HepG2 (cell line): ENCODE results near the gene MIA. TPM values are rescaled to one million over a fixed set of nuclear protein-coding genes. Genes with fewer than 3 reads are reported as not detected.
A peak's percentile ranks its signal among the peaks of the same experiment; 100 is the strongest.

ENCODE experiments used
- BATF2 ChIP-seq: sonication (generic); formaldehyde crosslinking; IDR thresholded peaks from 2 replicates; pipeline ENCODE4 v1.8.0; 2022; ENCODE audit warnings: mild to moderate bottlenecking, missing genetic modification reagents, moderate library complexity
- CC2D1A ChIP-seq: sonication (generic); formaldehyde crosslinking; IDR thresholded peaks from 2 replicates; pipeline ENCODE4 v1.8.1; 2023; ENCODE audit warnings: mild to moderate bottlenecking, missing genetic modification reagents
- CCDC6 ChIP-seq: sonication (generic); formaldehyde crosslinking; IDR thresholded peaks from 2 replicates; pipeline ENCODE4 v1.8.1; 2022; ENCODE audit warnings: mild to moderate bottlenecking, missing genetic modification reagents, moderate library complexity
- CREB3 ChIP-seq: sonication (generic); formaldehyde crosslinking; IDR thresholded peaks from 2 replicates; pipeline ENCODE4 v1.5.0; 2020; ENCODE audit warnings: missing genetic modification reagents
- CSRNP2 ChIP-seq: sonication (generic); formaldehyde crosslinking; conservative IDR thresholded peaks from 2 replicates; pipeline ENCODE4 v1.8.0; 2022; ENCODE audit warnings: low read depth, missing genetic modification reagents
- HDAC2 ChIP-seq: sonication (generic); formaldehyde crosslinking; IDR thresholded peaks from 2 replicates; pipeline ENCODE4 v1.4.0; 2020; ENCODE audit warnings: missing genetic modification reagents
- HOXA7 ChIP-seq: sonication (generic); formaldehyde crosslinking; IDR thresholded peaks from 2 replicates; pipeline ENCODE4 v1.8.1; 2022; ENCODE audit warnings: mild to moderate bottlenecking, missing genetic modification reagents, moderate library complexity
- MAF1 ChIP-seq: sonication (generic); formaldehyde crosslinking; IDR thresholded peaks from 2 replicates; pipeline ENCODE4 v1.5.0; 2020; ENCODE audit warnings: missing genetic modification reagents, borderline replicate concordance
- MLLT10 ChIP-seq: sonication (generic); formaldehyde crosslinking; IDR thresholded peaks from 2 replicates; pipeline ENCODE4 v1.4.0; 2020; ENCODE audit warnings: missing genetic modification reagents
- POLR2A ChIP-seq, 2 experiments: IDR thresholded peaks; 2 replicates each; pipeline ENCODE4 v1.6.1; 2011; ENCODE audit warnings: low read depth in 2 of 2, low read length in 2 of 2, mild to moderate bottlenecking in 1 of 2, moderate library complexity in 1 of 2; ENCODE audit not compliant: insufficient read depth in 1 of 2
- REPIN1 ChIP-seq: sonication (generic); formaldehyde crosslinking; IDR thresholded peaks from 2 replicates; pipeline ENCODE4 v1.8.0; 2022; ENCODE audit warnings: missing genetic modification reagents, low read depth, mild to moderate bottlenecking, borderline replicate concordance
- RFX1 ChIP-seq: fragments of 450-650 bp; IDR thresholded peaks from 2 replicates; pipeline ENCODE4 v1.6.1; 2017
- SIN3A ChIP-seq: IDR thresholded peaks from 2 replicates; pipeline ENCODE4 v1.6.1; 2011; ENCODE audit warnings: low read depth, mild to moderate bottlenecking, control low read depth, low read length, borderline replicate concordance
- TAF15 ChIP-seq: fragments of 200-400 bp; formaldehyde crosslinking; IDR thresholded peaks from one replicate; pipeline ENCODE4 v1.6.1; 2018; ENCODE audit warnings: mild to moderate bottlenecking, low read depth, low read length; ENCODE audit not compliant: poor library complexity, severe bottlenecking
- ZNF383 ChIP-seq: sonication (generic); formaldehyde crosslinking; IDR thresholded peaks from 2 replicates; pipeline ENCODE4 v1.4.0; 2020; ENCODE audit warnings: missing genetic modification reagents, mild to moderate bottlenecking, borderline replicate concordance
- ZNF460 ChIP-seq: sonication (generic); formaldehyde crosslinking; IDR thresholded peaks from 2 replicates; pipeline ENCODE4 v1.5.1; 2020; ENCODE audit warnings: missing genetic modification reagents, mild to moderate bottlenecking, borderline replicate concordance
- ZNF710 ChIP-seq: sonication (generic); formaldehyde crosslinking; IDR thresholded peaks from 2 replicates; pipeline ENCODE4 v1.5.0; 2020; ENCODE audit warnings: mild to moderate bottlenecking, missing genetic modification reagents, borderline replicate concordance
- polyA plus RNA-seq, 8 experiments: library from polyadenylated mRNA; depleted of rRNA in 3 of 8; stranded (reverse) in 7 of 8; unstranded in 1 of 8; fragments of >200 nt; fragmentation: Illumina TruSeq in 4 of 8; extraction: Trizol in 4 of 8; gene quantifications; 2 replicates each; pipeline versions ENCODE4 v1.2.1 to v1.2.3, GENCODE V29; 2011 to 2016; ENCODE audit warnings: low read depth in 4 of 8, missing spikeins in 1 of 8, mixed read lengths in 1 of 8; ENCODE audit not compliant: insufficient read depth in 1 of 8
- total RNA-seq, 5 experiments: library from RNA; depleted of rRNA; stranded (reverse); fragments of >200 nt; fragmentation: Illumina TruSeq; extraction: Trizol; gene quantifications; 2 replicates each; pipeline ENCODE4 v1.2.3, GENCODE V29; 2016; ENCODE audit warnings: low read depth in 1 of 5
- TF ChIP-seq, protein P1 (sequence below): IDR thresholded peaks from 2 replicates; pipeline ENCODE4 v1.6.1; 2016; ENCODE audit warnings: low read depth, borderline replicate concordance
- TF ChIP-seq, protein P2 (sequence below): sonication (generic); formaldehyde crosslinking; IDR thresholded peaks from 2 replicates; pipeline ENCODE4 v1.9.0; 2021; ENCODE audit warnings: missing genetic modification reagents, borderline replicate concordance

The MIA gene
- total and polyA plus RNA-seq, 2 of the 13 experiments (the other 11 are each of a cell fraction or from before 2014, with no cell fraction given), result 0.61 TPM; not detected in 1

GRCh38 chr19:40797963-40798682 is 22.8 kb downstream of the MIA start (continued):
- TF ChIP-seq, protein P1, sequence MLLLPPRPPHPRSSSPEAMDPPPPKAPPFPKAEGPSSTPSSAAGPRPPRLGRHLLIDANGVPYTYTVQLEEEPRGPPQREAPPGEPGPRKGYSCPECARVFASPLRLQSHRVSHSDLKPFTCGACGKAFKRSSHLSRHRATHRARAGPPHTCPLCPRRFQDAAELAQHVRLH (CRISPR knock-in tag), result no peak; the same call in 1 of the 2 replicates
- TF ChIP-seq ZNF710 (CRISPR knock-in tag), result peak; percentile 72; the same call in 1 of the 2 replicates
- no peak for TF ChIP-seq RFX1
- no peak for TF ChIP-seq HOXA7
- peak; percentile 42; the same call in 1 of the 2 replicates for TF ChIP-seq MAF1 (CRISPR knock-in tag)
- TF ChIP-seq, protein P2, sequence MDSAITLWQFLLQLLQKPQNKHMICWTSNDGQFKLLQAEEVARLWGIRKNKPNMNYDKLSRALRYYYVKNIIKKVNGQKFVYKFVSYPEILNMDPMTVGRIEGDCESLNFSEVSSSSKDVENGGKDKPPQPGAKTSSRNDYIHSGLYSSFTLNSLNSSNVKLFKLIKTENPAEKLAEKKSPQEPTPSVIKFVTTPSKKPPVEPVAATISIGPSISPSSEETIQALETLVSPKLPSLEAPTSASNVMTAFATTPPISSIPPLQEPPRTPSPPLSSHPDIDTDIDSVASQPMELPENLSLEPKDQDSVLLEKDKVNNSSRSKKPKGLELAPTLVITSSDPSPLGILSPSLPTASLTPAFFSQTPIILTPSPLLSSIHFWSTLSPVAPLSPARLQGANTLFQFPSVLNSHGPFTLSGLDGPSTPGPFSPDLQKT, result no peak
- no peak for TF ChIP-seq TAF15
- TF ChIP-seq ZNF383 (CRISPR knock-in tag), result no peak
- TF ChIP-seq POLR2A (IDR thresholded peaks at IDR 0.05; ENCODE audit: insufficient read depth in 1 of 2, low read depth in 2 of 2, low read length in 2 of 2), result peak; percentile 67 to 94
- no peak; the same call in 1 of the 2 replicates for TF ChIP-seq ZNF460 (CRISPR knock-in tag)
- peak; percentile 59; the same call in 1 of the 2 replicates for TF ChIP-seq REPIN1
- TF ChIP-seq CC2D1A, result peak; percentile 75; the same call in 1 of the 2 replicates
- TF ChIP-seq CREB3 (CRISPR knock-in tag), result 0 out of 2 replicates have a peak, but pooled peaks have one; percentile 68
- peak; percentile 61; the same call in 1 of the 2 replicates for TF ChIP-seq CCDC6
- TF ChIP-seq SIN3A, result no peak; the same call in 1 of the 2 replicates
- TF ChIP-seq HDAC2 (CRISPR knock-in tag), result peak; percentile 86; the same call in 1 of the 2 replicates
- no peak for TF ChIP-seq BATF2 (CRISPR knock-in tag)
- no peak for TF ChIP-seq CSRNP2
- no peak for TF ChIP-seq MLLT10 (CRISPR knock-in tag)
